ENCODE results near the gene RABGAP1L. TPM values are rescaled to one million over a fixed set of nuclear protein-coding genes. Genes with fewer than 3 reads are reported as not detected.

RABGAP1L gene
- total and polyA plus RNA-seq, 2 of the 8 experiments (the other 6 are each of a cell fraction or from before 2014, with no cell fraction given) = 33.3 to 156 TPM

DNA sequence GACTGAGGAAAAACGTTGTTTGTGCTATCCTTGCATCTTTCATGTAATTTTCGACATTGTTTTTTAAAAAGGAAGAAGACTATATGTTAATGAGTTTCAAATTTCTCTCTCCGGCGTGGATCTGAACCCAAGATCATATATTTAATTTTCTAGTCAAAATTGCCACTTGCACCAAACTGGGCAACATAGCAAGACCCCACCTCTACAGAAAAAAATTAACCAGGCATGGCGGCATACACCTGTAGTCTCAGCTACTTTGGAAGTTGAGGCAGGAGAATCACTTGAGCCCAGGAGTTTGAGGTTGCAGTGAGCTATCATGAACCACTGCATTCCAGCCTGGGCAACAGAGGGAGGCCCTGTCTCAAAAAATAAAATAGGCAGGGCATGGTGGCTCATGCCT, 16.5 kb upstream of the RABGAP1L start:
- H3K4me1 ChIP-seq (replicated peaks in 1 of 4; ENCODE audit: control insufficient read depth in 3 of 4, insufficient read depth in 4 of 4, low read length in 3 of 4) = no peaks in the 10 kb centered on the region
- H2BK12ac ChIP-seq (ENCODE audit: low read depth, low read length) = no peak overlapping the region
- H3K18ac ChIP-seq (ENCODE audit: extremely low read depth, low read length) = no peak overlapping the region
- no peak overlapping the region for H2BK5ac ChIP-seq (ENCODE audit: low read depth, low read length)
- TF ChIP-seq POLR2AphosphoS5 (IDR thresholded peaks at IDR 0.05; ENCODE audit: low read depth, low read length) (no peak), ZNF274 (IDR thresholded peaks at IDR 0.05; ENCODE audit: borderline replicate concordance, extremely low read depth, low read length) (no peak), SP1 (IDR thresholded peaks at IDR 0.05; ENCODE audit: low read depth, low read length) (no peak), SIRT6 (IDR thresholded peaks at IDR 0.05; ENCODE audit: low read length) (no peak), TAF1 (IDR thresholded peaks at IDR 0.05; ENCODE audit: low read depth, low read length) (no peak), GTF2F1 (IDR thresholded peaks at IDR 0.05; ENCODE audit: borderline replicate concordance, low read depth, low read length) (no peak), KDM5A (IDR thresholded peaks at IDR 0.05; ENCODE audit: low read length) (no peak)
- TF ChIP-seq, protein P1, sequence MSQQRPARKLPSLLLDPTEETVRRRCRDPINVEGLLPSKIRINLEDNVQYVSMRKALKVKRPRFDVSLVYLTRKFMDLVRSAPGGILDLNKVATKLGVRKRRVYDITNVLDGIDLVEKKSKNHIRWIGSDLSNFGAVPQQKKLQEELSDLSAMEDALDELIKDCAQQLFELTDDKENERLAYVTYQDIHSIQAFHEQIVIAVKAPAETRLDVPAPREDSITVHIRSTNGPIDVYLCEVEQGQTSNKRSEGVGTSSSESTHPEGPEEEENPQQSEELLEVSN (IDR thresholded peaks at IDR 0.05) = no peak
- no peak overlapping the region for H2AK5ac ChIP-seq (ENCODE audit: low read depth, low read length)
- no peak overlapping the region for H3K56ac ChIP-seq (replicated peaks; ENCODE audit: insufficient read length, low read depth, low read length)
- no peaks in the 10 kb centered on the region for H3K9me3 ChIP-seq (ENCODE audit: insufficient read depth in 2 of 2, low read depth in 1 of 2, low read length in 1 of 2)
- H2AFZ ChIP-seq (ENCODE audit: low read length) = no peak overlapping the region
- H4K8ac ChIP-seq (ENCODE audit: extremely low read depth, insufficient read depth, low read length) = no peak overlapping the region
- no peak overlapping the region for H4K91ac ChIP-seq (replicated peaks; ENCODE audit: insufficient read length, low read length)
- no peaks in the 10 kb centered on the region for H3K23me2 ChIP-seq (ENCODE audit: low read depth, low read length)
- CTCF ChIA-PET (ENCODE audit: partially characterized antibody) = interaction anchor here (0.6 to 2.4 kb wide), 2 partner anchors 29 to 41 kb away, joined by 3 to 11 read pairs; no protein-coding TSS in a partner anchor
- no peak overlapping the region for H3K23ac ChIP-seq (ENCODE audit: insufficient read length)
- H3K27me3 ChIP-seq (replicated peaks in 1 of 4; ENCODE audit: control insufficient read depth in 3 of 4, extremely low read depth in 1 of 4, insufficient read depth in 3 of 4, low read length in 3 of 4) = no peaks in the 10 kb centered on the region
- no peak overlapping the region for H3K4ac ChIP-seq (replicated peaks; ENCODE audit: insufficient read length, low read depth, low read length)
- POLR2A ChIA-PET (ENCODE audit: partially characterized antibody) = no interaction called here
- H3K79me2 ChIP-seq (ENCODE audit: control insufficient read depth in 1 of 2, insufficient read depth in 2 of 2, low read length in 2 of 2) = no peaks in the 10 kb centered on the region
- H4K5ac ChIP-seq (ENCODE audit: insufficient read length, low read depth, low read length) = no peak overlapping the region
- H3K27ac ChIP-seq (ENCODE audit: low read depth, low read length) = no peak overlapping the region
- no peaks in the 10 kb centered on the region for H4K20me1 ChIP-seq (replicated peaks in 1 of 2; ENCODE audit: control insufficient read depth in 1 of 2, insufficient read depth in 2 of 2, low read length in 2 of 2)
- H2BK120ac ChIP-seq (replicated peaks; ENCODE audit: low read depth, low read length) = no peak overlapping the region
- no peak overlapping the region for H3K4me2 ChIP-seq (ENCODE audit: insufficient read depth in 1 of 2, low read depth in 2 of 2, low read length in 2 of 2)
- FAIRE-seq (no peak), DNase-seq (ENCODE audit: low read depth in 1 of 2, low spot score in 2 of 2) (no peak)
- no peak overlapping the region for H3K14ac ChIP-seq (ENCODE audit: insufficient read length)
- WGBS, 2 experiments (ENCODE audit: extremely low coverage in 1 of 2, insufficient coverage in 1 of 2, insufficient read length in 1 of 2, insufficient replicate concordance in 2 of 2, low coverage in 1 of 2, low lambda C conversion rate in 2 of 2, missing lambda C conversion rate in 1 of 2) = 91% methylated on average over 5 of the region's 5 CpGs; no CpG with 5 or more reads in 1 of the 2 experiments
- H3K4me3 ChIP-seq (ENCODE audit: extremely low read depth in 1 of 4, insufficient read depth in 2 of 4, low read depth in 3 of 4, low read length in 4 of 4) = no peak overlapping the region
- no peaks in the 10 kb centered on the region for H3K79me1 ChIP-seq (ENCODE audit: low read depth, low read length)
- no peaks in the 10 kb centered on the region for H3K36me3 ChIP-seq (ENCODE audit: control insufficient read depth in 2 of 4, insufficient read depth in 4 of 4, low read length in 3 of 4)
- no peak overlapping the region for H3K9ac ChIP-seq (replicated peaks in 1 of 4; ENCODE audit: extremely low read depth in 1 of 4, low read depth in 3 of 4, low read length in 3 of 4)
- H2BK20ac ChIP-seq (ENCODE audit: low read length) = no peak overlapping the region
- no peak overlapping the region for H2BK15ac ChIP-seq (ENCODE audit: low read length)

Measured in H1 (cell line).